ENCODE data around the gene CDK6. TPM values are rescaled to one million over a fixed set of nuclear protein-coding genes. Genes with fewer than 3 reads are reported as not detected.

CDK6 gene
- polyA plus RNA-seq, 1 donor (not counting 4 experiments of a cell fraction or from before 2014, with no cell fraction given): 53.5 TPM

DNA sequence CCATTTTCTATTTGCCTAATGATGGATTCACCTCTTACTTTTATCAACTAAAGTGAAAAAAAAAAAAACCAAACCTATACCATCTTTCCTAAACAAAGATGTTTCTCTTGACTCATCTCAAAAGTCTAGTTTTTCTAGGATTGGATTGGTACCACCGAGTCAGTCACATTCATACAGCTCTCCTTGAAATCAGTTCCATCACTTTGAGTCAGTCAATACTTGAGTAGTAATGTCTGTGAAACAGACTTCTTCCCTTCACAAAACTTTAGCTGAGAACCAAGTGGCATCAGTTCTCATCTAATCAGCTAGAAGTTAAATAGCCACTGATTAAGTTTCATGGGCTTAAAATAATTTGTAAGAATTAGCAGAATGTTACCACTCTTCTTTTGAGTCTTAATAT is 13.3 kb downstream of the CDK6 start:
- H2AFZ ChIP-seq (ENCODE audit: control insufficient read depth, low read length): no peak overlapping the region
- H3K4me1 ChIP-seq (ENCODE audit: control insufficient read depth, extremely low read depth, insufficient read depth, low read length): peaks cover 12% of the 10 kb centered on the region
- H3K9me3 ChIP-seq (ENCODE audit: control insufficient read depth, low read depth, low read length): no peaks in the 10 kb centered on the region
- H3K79me2 ChIP-seq (ENCODE audit: control insufficient read depth, insufficient read depth, low read length): peaks cover 99% of the 10 kb centered on the region
- H3K4me2 ChIP-seq (ENCODE audit: control insufficient read depth, extremely low read depth, insufficient read depth, low read depth, low read length): no peak overlapping the region
- peaks cover 0 to 13% of the 10 kb centered on the region in 2 experiments for H3K36me3 ChIP-seq (ENCODE audit: control insufficient read depth in 2 of 2, extremely low read depth in 1 of 2, insufficient read depth in 2 of 2, low read length in 2 of 2)
- DNase-seq (ENCODE audit: low read depth, low spot score) (no peak), FAIRE-seq (no peak)
- H3K9ac ChIP-seq (ENCODE audit: control insufficient read depth, extremely low read depth, insufficient read depth, low read length): no peak overlapping the region
- peaks cover 6% of the 10 kb centered on the region for H4K20me1 ChIP-seq (ENCODE audit: control insufficient read depth, extremely low read depth, insufficient read depth, low read length)
- no peak for TF ChIP-seq EZH2 (IDR thresholded peaks at IDR 0.05; ENCODE audit: low read length)
- TF ChIP-seq, protein P1, sequence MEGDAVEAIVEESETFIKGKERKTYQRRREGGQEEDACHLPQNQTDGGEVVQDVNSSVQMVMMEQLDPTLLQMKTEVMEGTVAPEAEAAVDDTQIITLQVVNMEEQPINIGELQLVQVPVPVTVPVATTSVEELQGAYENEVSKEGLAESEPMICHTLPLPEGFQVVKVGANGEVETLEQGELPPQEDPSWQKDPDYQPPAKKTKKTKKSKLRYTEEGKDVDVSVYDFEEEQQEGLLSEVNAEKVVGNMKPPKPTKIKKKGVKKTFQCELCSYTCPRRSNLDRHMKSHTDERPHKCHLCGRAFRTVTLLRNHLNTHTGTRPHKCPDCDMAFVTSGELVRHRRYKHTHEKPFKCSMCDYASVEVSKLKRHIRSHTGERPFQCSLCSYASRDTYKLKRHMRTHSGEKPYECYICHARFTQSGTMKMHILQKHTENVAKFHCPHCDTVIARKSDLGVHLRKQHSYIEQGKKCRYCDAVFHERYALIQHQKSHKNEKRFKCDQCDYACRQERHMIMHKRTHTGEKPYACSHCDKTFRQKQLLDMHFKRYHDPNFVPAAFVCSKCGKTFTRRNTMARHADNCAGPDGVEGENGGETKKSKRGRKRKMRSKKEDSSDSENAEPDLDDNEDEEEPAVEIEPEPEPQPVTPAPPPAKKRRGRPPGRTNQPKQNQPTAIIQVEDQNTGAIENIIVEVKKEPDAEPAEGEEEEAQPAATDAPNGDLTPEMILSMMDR (optimal IDR thresholded peaks at IDR 0.05 in 1 of 3, IDR thresholded peaks at IDR 0.05 in 1 of 3, conservative IDR thresholded peaks at IDR 0.05 in 1 of 3; ENCODE audit: extremely low read depth in 1 of 3, insufficient read depth in 2 of 3, low read length in 3 of 3): no peak
- peaks cover 2% of the 10 kb centered on the region for H3K9me1 ChIP-seq (ENCODE audit: control insufficient read depth, extremely low read depth, insufficient read depth, low read length)
- dilution Hi-C loops (cut with MboI; ENCODE audit: extremely low pct_ligation_motif_present, low sequenced_read_pairs): no loop called here
- no peak overlapping the region for H3K4me3 ChIP-seq (ENCODE audit: control insufficient read depth in 2 of 3, extremely low read depth in 1 of 3, insufficient read depth in 2 of 3, low read depth in 1 of 3, low read length in 3 of 3)
- no peaks in the 10 kb centered on the region for H3K27me3 ChIP-seq (ENCODE audit: control insufficient read depth, extremely low read depth, insufficient read depth, low read length)
- H3K27ac ChIP-seq (ENCODE audit: control insufficient read depth, insufficient read depth, low read length): no peak overlapping the region

DNA sequence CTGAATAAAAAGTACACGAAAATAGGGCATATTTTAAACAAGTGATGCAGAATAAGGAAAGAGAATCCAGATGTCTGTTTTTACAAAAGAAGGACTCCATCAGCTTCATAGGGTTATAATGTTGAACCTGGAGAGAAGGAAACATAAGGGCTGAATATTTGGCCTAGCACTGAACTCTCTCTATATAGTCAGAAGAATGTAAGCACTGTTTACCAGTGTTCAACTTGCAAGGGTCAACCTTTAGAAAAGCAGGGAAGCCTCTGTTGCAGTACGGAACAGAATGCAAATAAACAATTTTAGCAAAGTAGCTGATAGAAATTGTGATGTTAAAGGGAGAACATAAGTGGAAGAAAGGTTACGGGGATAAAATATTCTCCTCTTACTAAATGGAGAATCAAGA is 16.2 kb downstream of the CDK6 start:
- dilution Hi-C loops (cut with MboI; ENCODE audit: extremely low pct_ligation_motif_present, low sequenced_read_pairs): no loop called here
- Histone ChIP-seq H3K9me3 (ENCODE audit: control insufficient read depth, low read depth, low read length) (no peaks in the 10 kb centered on the region), H3K4me3 (ENCODE audit: control insufficient read depth in 2 of 3, extremely low read depth in 1 of 3, insufficient read depth in 2 of 3, low read depth in 1 of 3, low read length in 3 of 3) (no peak overlapping the region), H4K20me1 (ENCODE audit: control insufficient read depth, extremely low read depth, insufficient read depth, low read length) (peaks cover 3% of the 10 kb centered on the region), H3K4me1 (ENCODE audit: control insufficient read depth, extremely low read depth, insufficient read depth, low read length) (peaks cover 3% of the 10 kb centered on the region), H2AFZ (ENCODE audit: control insufficient read depth, low read length) (no peak overlapping the region), H3K36me3 (ENCODE audit: control insufficient read depth in 2 of 2, extremely low read depth in 1 of 2, insufficient read depth in 2 of 2, low read length in 2 of 2) (no peaks in the 10 kb centered on the region), H3K4me2 (ENCODE audit: control insufficient read depth, extremely low read depth, insufficient read depth, low read depth, low read length) (no peak overlapping the region), H3K9me1 (ENCODE audit: control insufficient read depth, extremely low read depth, insufficient read depth, low read length) (no peaks in the 10 kb centered on the region), H3K79me2 (ENCODE audit: control insufficient read depth, insufficient read depth, low read length) (peaks cover 99% of the 10 kb centered on the region), H3K27ac (ENCODE audit: control insufficient read depth, insufficient read depth, low read length) (no peak overlapping the region), H3K9ac (ENCODE audit: control insufficient read depth, extremely low read depth, insufficient read depth, low read length) (no peak overlapping the region), H3K27me3 (ENCODE audit: control insufficient read depth, extremely low read depth, insufficient read depth, low read length) (no peaks in the 10 kb centered on the region)
- FAIRE-seq (no peak), DNase-seq (ENCODE audit: low read depth, low spot score) (no peak)
- TF ChIP-seq EZH2 (IDR thresholded peaks at IDR 0.05; ENCODE audit: low read length): no peak
- TF ChIP-seq, protein P1 (optimal IDR thresholded peaks at IDR 0.05 in 1 of 3, IDR thresholded peaks at IDR 0.05 in 1 of 3, conservative IDR thresholded peaks at IDR 0.05 in 1 of 3; ENCODE audit: extremely low read depth in 1 of 3, insufficient read depth in 2 of 3, low read length in 3 of 3): no peak

Measured in keratinocyte (primary cell).